ENCODE results near the gene SCLY. TPM values are rescaled to one million over a fixed set of nuclear protein-coding genes. Genes with fewer than 3 reads are reported as not detected.

The SCLY gene, protein sequence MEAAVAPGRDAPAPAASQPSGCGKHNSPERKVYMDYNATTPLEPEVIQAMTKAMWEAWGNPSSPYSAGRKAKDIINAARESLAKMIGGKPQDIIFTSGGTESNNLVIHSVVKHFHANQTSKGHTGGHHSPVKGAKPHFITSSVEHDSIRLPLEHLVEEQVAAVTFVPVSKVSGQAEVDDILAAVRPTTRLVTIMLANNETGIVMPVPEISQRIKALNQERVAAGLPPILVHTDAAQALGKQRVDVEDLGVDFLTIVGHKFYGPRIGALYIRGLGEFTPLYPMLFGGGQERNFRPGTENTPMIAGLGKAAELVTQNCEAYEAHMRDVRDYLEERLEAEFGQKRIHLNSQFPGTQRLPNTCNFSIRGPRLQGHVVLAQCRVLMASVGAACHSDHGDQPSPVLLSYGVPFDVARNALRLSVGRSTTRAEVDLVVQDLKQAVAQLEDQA
- polyA plus RNA-seq (2011; rRNA removed) (19.0 and 19.3 TPM in 2 replicates), polyA plus RNA-seq (2017; fragmentation: RNase III; extraction: RNeasy Plus Mini Kit Qiagen cat#74134 plus additional on column Dnase treatment) (25.5 to 28.3 TPM (median 28.1 TPM) in 3 replicates), polyA minus RNA-seq (2011; rRNA and poly(A)+ RNA removed) (21.5 and 32.3 TPM in 2 replicates)
- 29.2 and 38.4 TPM in 2 replicates for polyA plus RNA-seq (2012; cell fraction: cytosol; rRNA removed)
- 55.2 and 59.9 TPM in 2 replicates for polyA plus RNA-seq (2012; cell fraction: nucleus; rRNA removed)

DNA sequence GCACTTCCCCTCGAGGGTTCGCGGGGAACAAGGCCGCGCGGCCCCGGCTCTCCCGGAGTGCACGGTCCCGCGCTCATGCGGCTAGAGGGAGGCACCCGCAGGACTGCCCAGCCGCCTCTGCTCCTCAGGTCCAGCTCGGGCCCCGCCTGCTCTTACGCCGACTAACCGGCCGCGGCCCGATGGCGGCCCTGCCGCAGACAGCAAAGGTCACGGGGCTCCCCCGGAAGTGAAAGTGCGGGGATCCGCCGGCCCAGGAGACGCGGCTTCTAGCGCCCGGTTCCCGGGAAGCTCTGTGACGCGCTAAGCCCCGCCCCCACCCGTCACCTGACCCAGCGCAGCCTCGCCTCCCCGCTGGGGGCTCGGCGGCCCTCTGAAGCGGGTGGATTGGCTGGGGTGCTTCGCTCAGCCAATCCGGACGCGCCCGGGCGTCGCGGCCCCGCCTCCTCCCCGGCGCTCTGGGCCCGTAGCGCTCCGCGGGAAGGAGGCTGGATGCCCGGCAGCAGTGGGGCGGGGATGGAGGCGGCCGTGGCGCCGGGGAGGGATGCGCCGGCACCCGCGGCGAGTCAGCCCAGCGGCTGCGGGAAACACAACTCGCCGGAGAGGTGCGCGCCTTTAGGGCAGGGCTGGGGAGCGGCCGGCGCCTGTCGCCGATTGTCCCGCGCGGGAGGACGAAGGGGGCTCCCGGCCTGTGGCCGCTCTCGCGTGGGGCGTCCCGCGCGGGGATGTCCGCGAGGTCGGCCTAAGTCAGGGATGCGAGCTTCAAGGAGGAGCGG, at the start of gene SCLY:
Gene SCLY (plus strand): TSS at position 460 of the 773 bp plus-strand sequence. CDS start 54 bp downstream, at position 514.
- TF ChIP-seq RCOR1 (IDR thresholded peaks at IDR 0.05; ENCODE audit: low read depth, low read length) = no peak
- TF ChIP-seq, protein P1, sequence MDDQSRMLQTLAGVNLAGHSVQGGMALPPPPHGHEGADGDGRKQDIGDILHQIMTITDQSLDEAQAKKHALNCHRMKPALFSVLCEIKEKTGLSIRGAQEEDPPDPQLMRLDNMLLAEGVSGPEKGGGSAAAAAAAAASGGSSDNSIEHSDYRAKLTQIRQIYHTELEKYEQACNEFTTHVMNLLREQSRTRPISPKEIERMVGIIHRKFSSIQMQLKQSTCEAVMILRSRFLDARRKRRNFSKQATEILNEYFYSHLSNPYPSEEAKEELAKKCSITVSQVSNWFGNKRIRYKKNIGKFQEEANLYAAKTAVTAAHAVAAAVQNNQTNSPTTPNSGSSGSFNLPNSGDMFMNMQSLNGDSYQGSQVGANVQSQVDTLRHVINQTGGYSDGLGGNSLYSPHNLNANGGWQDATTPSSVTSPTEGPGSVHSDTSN (IDR thresholded peaks at IDR 0.05) = no peak
- peak; percentile 77 for TF ChIP-seq POLR2A (IDR thresholded peaks at IDR 0.05; ENCODE audit: low read length)
- TF ChIP-seq ATOH8 (CRISPR knock-in tag; IDR thresholded peaks at IDR 0.05; ENCODE audit: low read depth) = no peak
- peak; percentile 75 to 95; a peak in 4 of 5 replicates for TF ChIP-seq JUN (IDR thresholded peaks at IDR 0.05)
- TF ChIP-seq BCL3 (IDR thresholded peaks at IDR 0.05) = peak; percentile 80; the same call in 2 of the 3 replicates
- TF ChIP-seq POLR2AphosphoS2 (conservative IDR thresholded peaks at IDR 0.05; ENCODE audit: low read length) = no peak
- peak; percentile 39; the same call in 1 of the 2 replicates for TF ChIP-seq REST (IDR thresholded peaks at IDR 0.05)
- TF ChIP-seq, protein P2, sequence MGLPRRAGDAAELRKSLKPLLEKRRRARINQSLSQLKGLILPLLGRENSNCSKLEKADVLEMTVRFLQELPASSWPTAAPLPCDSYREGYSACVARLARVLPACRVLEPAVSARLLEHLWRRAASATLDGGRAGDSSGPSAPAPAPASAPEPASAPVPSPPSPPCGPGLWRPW (IDR thresholded peaks at IDR 0.05) = no peak
- no peak for TF ChIP-seq HOXA7 (CRISPR knock-in tag; IDR thresholded peaks at IDR 0.05)
- TF ChIP-seq, protein P3, sequence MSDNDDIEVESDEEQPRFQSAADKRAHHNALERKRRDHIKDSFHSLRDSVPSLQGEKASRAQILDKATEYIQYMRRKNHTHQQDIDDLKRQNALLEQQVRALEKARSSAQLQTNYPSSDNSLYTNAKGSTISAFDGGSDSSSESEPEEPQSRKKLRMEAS (IDR thresholded peaks at IDR 0.05) = peak; percentile 74
- TF ChIP-seq CBX8 (IDR thresholded peaks at IDR 0.05) = no peak
- peak; percentile 99 for TF ChIP-seq PHF8 (IDR thresholded peaks at IDR 0.05; ENCODE audit: borderline replicate concordance, low read depth)
- TF ChIP-seq RFX5 (IDR thresholded peaks at IDR 0.05) = 0 out of 2 replicates have a peak, but pooled peaks have one; percentile 32
- no peak; the same call in 1 of the 2 replicates for TF ChIP-seq MYC (IDR thresholded peaks at IDR 0.05; ENCODE audit: borderline replicate concordance, low read length)
- TF ChIP-seq, protein P4, sequence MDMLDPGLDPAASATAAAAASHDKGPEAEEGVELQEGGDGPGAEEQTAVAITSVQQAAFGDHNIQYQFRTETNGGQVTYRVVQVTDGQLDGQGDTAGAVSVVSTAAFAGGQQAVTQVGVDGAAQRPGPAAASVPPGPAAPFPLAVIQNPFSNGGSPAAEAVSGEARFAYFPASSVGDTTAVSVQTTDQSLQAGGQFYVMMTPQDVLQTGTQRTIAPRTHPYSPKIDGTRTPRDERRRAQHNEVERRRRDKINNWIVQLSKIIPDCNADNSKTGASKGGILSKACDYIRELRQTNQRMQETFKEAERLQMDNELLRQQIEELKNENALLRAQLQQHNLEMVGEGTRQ (IDR thresholded peaks at IDR 0.05) = peak; percentile 93
- no peak; the same call in 1 of the 2 replicates for TF ChIP-seq TP53 (CRISPR knock-in tag; IDR thresholded peaks at IDR 0.05)
- no peak for TF ChIP-seq ZFP36 (IDR thresholded peaks at IDR 0.05; ENCODE audit: borderline replicate concordance, partially characterized antibody)
- no peak for TF ChIP-seq ZC3H11A (IDR thresholded peaks at IDR 0.05)
- TF ChIP-seq FOSB (CRISPR knock-in tag; IDR thresholded peaks at IDR 0.05) = no peak
- no peak for TF ChIP-seq CBX2 (IDR thresholded peaks at IDR 0.05; ENCODE audit: borderline replicate concordance, low read depth)
- no peak for TF ChIP-seq RNF2 (IDR thresholded peaks at IDR 0.05; ENCODE audit: borderline replicate concordance, low read depth)
- no peak for TF ChIP-seq KDM1A (IDR thresholded peaks at IDR 0.05; ENCODE audit: low read depth)
- TF ChIP-seq RAD21 (conservative IDR thresholded peaks at IDR 0.05 in 1 of 2, IDR thresholded peaks at IDR 0.05 in 1 of 2) = no peak
- TF ChIP-seq E2F6 (IDR thresholded peaks at IDR 0.05; ENCODE audit: borderline replicate concordance, low read depth) = 0 out of 2 replicates have a peak, but pooled peaks have one; percentile 6
- peak; percentile 96 to 98 for ATAC-seq
- WGBS (ENCODE audit: missing lambda C conversion rate) = 2% methylated on average over 17 of the region's 98 CpGs
- no peak for FAIRE-seq
- peak; percentile 95 to 97 for DNase-seq (ENCODE audit: low read depth in 1 of 2, low spot score in 1 of 2)
- Histone ChIP-seq H3K4me2 (peak within 1 kb of the TSS; percentile 93), H3K9me3 (no peaks in the 10 kb centered on the region), H3K27ac (peak within 1 kb of the TSS; percentile 94 to 97), H3K4me1 (peaks cover 15% of the 10 kb centered on the region), H3K4me3 (peak within 1 kb of the TSS; percentile 92)
- CTCF ChIA-PET = interaction anchor here (0.6 to 1.6 kb wide), 5 partner anchors 39 to 990 kb away, joined by 3 to 5 read pairs (median 4); partner anchors contain the start of gene ESPNL
- POLR2A ChIA-PET = interaction anchor here (0.7 to 1.8 kb wide), 11 partner anchors 9 to 202 kb away, joined by 3 to 11 read pairs (median 3); partner anchors contain the start of gene HES6
